Activated naive CD4-positive, alpha-beta T cell treated with anti-CD3 and anti-CD28 coated beads, Interleukin-2, amount 50 U/mL, for 72 hours (primary cell): ENCODE results near the gene TOMM6. TPM values are rescaled to one million over a fixed set of nuclear protein-coding genes. Genes with fewer than 3 reads are reported as not detected.
A peak's percentile ranks its signal among the peaks of the same experiment; 100 is the strongest.
"Not testable (repeated sequence)": the region's sequence is repeated elsewhere in the genome, so short reads cannot be mapped to it uniquely, and the experiment has no call there.

Experiments used
- ATAC-seq, 2 donors: fragments of 150-1000 bp; cut with Tn5 transposase; 2 replicates each; pipeline ENCODE4 v1.10.0; 2021; ENCODE audit warnings: mild to moderate bottlenecking in 2 of 2, moderate library complexity in 2 of 2
- DNase-seq, 2 donors: peaks; one replicate each; pipeline ENCODE4 v3.0.0; 2021 to 2022; ENCODE audit warnings: low spot score in 2 of 2
- H3K27ac Mint-ChIP-seq, 2 donors: one replicate each; pipeline ENCODE4 v1.8.0; 2022; ENCODE audit warnings: mild to moderate bottlenecking in 2 of 2, mixed read lengths in 2 of 2
- H3K36me3 Mint-ChIP-seq, 2 donors: one replicate each; pipeline ENCODE4 v1.8.0; 2022; ENCODE audit warnings: mixed read lengths in 2 of 2
- H3K9me3 Mint-ChIP-seq, 2 donors: one replicate each; pipeline ENCODE4 v1.8.0; 2022; ENCODE audit warnings: mixed read lengths in 2 of 2
- total RNA-seq, 2 donors: library from RNA; stranded (reverse); gene quantifications; one replicate each; pipeline ENCODE4 v1.2.3, GENCODE V29; 2022

The TOMM6 gene
- total RNA-seq, 2 donors from 2014 or later, result 182 to 301 TPM

GRCh38 chr6:41757931-41758640, 29.4 kb upstream of the TOMM6 start:
- ATAC-seq (no peak), DNase-seq (no peak)
- Mint-ChIP-seq H3K27ac (no peak overlapping the region), H3K9me3 (no peaks in the 10 kb centered on the region), H3K36me3 (no peaks in the 10 kb centered on the region)

GRCh38 chr6:41758641-41759035, 28.9 kb upstream of the TOMM6 start:
- ATAC-seq (no peak), DNase-seq (no peak)
- no peaks in the 10 kb centered on the region for H3K9me3 Mint-ChIP-seq
- no peaks in the 10 kb centered on the region for H3K36me3 Mint-ChIP-seq
- no peak overlapping the region for H3K27ac Mint-ChIP-seq

GRCh38 chr6:41759106-41759904, 28.2 kb upstream of the TOMM6 start:
- ATAC-seq (no peak), DNase-seq (no peak)
- H3K36me3 Mint-ChIP-seq, result no peaks in the 10 kb centered on the region
- H3K9me3 Mint-ChIP-seq, result no peaks in the 10 kb centered on the region
- H3K27ac Mint-ChIP-seq, result peak overlapping the region in 1 of 2 donors; percentile 68

DNA sequence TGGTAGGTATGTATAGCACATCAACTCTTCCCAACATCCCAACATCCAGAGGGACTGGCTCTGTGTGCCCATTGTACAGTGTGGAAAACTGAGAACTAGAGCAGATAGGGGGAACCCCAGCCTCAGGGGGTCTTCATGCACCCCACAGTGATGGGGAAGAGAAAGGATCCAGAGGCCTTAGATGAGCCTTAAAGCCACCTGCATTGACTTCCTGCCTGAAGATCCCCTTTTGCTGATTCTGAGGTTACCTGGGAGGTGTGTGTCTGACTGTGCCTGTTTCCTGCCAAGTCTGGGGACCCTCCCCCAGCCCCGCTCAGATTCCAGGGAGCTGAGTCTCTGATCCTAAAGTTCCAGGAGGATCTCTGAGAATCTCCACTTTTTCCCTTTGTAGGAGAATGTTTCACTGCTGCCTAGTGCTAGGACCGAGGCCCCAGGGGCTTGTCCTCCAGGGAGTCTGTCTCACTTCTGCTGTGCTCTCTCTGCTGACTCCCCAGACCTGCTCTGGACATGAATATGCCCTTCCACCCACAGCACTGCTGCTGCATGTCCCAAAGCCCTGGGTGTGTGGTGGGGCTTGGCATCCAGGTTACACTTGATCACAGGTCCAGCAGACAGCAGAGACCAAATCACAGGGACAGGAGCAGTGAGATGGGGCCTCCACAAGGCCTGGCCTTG, 27.5 kb upstream of the TOMM6 start:
- H3K27ac Mint-ChIP-seq, result no peak overlapping the region
- H3K36me3 Mint-ChIP-seq, result no peaks in the 10 kb centered on the region
- ATAC-seq, result no peak
- DNase-seq, result no peak
- H3K9me3 Mint-ChIP-seq, result no peaks in the 10 kb centered on the region

- no peaks in the 10 kb centered on the region for H3K36me3 Mint-ChIP-seq
- ATAC-seq (no peak), DNase-seq (no peak)
- no peaks in the 10 kb centered on the region for H3K9me3 Mint-ChIP-seq
- H3K27ac Mint-ChIP-seq, result peak overlapping the region in 1 of 2 donors; percentile 7
Observed at GRCh38 chr6:41763470-41763869, 24.0 kb upstream of the TOMM6 start.

- H3K9me3 Mint-ChIP-seq, ATAC-seq, DNase-seq, H3K36me3 Mint-ChIP-seq: not testable (repeated sequence)
- H3K27ac Mint-ChIP-seq, result peak overlapping the region in 1 of 2 donors; percentile 46
Observed at GRCh38 chr6:41766043-41766664, 21.3 kb upstream of the TOMM6 start.

- H3K27ac Mint-ChIP-seq, result no peak overlapping the region
- DNase-seq (no peak), ATAC-seq (no peak)
- H3K36me3 Mint-ChIP-seq, result no peaks in the 10 kb centered on the region
- H3K9me3 Mint-ChIP-seq, result no peaks in the 10 kb centered on the region
Observed at GRCh38 chr6:41767112-41767833, 20.2 kb upstream of the TOMM6 start.

DNA sequence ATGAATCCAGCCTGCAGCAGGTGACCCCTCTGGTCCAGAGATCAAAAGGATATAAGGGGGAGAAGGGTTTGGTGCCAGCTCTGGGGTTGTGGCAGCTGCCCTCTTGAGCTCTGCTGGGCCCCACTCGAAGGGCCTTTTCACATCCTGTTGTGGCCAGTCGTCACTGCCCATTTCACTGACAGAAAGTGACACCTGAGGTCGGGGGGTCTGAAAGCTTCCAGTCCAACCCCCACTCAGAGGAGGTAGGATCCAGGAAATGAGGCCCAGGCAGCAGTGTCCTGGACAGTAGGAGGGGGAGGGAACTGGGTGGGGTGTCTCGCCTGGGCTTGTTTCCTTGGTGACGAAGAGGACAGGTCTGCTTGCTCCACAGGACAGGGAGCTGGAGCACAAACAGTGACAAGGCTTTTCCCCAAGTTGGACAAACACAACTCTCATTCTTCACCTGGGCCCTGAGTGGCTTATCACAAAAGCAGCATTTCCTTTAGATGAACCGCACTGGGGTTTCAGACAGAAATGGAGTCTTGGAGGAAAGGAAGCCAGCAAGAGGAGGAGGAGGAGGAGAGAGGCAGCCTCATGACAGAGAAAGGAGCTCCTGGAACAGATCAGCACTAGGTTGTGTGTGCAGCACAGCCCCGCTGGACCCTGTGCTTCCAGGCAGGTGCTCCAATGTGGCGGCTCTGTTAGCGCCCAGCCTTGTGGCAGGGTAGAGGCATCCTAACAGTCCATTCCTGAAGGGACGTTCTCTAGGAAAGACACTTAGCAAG, 18.8 kb upstream of the TOMM6 start:
- H3K9me3 Mint-ChIP-seq, result no peaks in the 10 kb centered on the region
- peak overlapping the region; percentile 61 to 74 for H3K27ac Mint-ChIP-seq
- DNase-seq (no peak), ATAC-seq (peak; percentile 28 to 48)
- H3K36me3 Mint-ChIP-seq, result no peaks in the 10 kb centered on the region

DNA sequence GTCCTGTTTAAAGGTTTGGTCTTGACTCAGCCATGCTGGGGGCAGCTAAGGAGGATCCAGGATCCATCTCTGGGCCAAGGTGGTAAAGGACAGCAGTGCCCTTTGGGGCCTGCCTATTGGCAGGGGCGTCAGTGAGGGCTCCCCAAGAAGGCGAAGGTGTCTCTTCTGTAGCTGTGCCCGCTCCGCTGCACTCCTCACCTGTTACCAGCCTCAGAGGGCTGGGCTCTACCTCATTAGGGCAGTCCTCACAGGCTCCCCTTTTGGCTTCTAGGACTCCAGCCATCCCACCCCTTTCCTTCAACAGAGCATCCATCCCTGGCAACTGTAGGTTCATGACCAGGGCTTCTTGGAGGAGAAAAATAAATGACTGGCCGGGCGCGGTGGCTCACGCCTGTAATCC, 18.1 kb upstream of the TOMM6 start:
- DNase-seq (no peak), ATAC-seq (no peak)
- peak overlapping the region; percentile 44 to 61 for H3K27ac Mint-ChIP-seq
- no peaks in the 10 kb centered on the region for H3K36me3 Mint-ChIP-seq
- no peaks in the 10 kb centered on the region for H3K9me3 Mint-ChIP-seq

DNA sequence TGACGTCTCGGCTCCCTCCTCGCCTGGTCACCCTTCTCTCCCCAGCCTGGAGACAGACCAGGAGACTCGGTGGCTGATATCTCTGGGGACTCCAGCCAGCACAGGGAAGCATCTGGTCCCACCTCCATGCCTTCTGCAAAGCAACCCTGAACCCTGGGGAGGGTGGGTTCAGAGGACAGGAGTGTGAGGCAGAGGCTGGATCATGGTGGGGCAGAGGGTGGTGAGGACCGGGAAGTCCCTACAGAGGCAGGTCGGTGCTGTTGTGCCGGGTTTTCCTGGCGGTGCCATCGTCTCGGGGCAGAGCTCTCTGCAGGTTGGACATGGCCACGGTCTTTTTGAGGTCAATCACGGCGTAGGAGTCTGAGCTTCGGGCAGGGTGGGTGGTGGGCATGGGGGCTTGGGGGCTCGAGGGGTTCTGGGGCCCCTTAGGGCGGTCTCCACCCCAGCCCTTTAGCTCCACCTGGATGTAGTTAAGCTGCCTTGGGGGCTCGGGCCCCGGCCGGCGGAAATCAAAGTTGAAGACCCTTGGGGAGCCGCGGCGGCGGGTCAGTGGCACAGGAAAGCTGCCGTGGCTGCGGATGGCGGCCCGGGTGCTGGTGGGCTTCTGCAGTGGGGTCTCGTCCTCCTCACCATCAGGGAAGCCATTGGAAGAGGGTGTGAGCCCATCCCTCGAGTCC, 17.0 kb upstream of the TOMM6 start:
- Mint-ChIP-seq H3K36me3 (no peaks in the 10 kb centered on the region), H3K27ac (no peak overlapping the region), H3K9me3 (no peaks in the 10 kb centered on the region)
- ATAC-seq (no peak), DNase-seq (no peak)

DNA sequence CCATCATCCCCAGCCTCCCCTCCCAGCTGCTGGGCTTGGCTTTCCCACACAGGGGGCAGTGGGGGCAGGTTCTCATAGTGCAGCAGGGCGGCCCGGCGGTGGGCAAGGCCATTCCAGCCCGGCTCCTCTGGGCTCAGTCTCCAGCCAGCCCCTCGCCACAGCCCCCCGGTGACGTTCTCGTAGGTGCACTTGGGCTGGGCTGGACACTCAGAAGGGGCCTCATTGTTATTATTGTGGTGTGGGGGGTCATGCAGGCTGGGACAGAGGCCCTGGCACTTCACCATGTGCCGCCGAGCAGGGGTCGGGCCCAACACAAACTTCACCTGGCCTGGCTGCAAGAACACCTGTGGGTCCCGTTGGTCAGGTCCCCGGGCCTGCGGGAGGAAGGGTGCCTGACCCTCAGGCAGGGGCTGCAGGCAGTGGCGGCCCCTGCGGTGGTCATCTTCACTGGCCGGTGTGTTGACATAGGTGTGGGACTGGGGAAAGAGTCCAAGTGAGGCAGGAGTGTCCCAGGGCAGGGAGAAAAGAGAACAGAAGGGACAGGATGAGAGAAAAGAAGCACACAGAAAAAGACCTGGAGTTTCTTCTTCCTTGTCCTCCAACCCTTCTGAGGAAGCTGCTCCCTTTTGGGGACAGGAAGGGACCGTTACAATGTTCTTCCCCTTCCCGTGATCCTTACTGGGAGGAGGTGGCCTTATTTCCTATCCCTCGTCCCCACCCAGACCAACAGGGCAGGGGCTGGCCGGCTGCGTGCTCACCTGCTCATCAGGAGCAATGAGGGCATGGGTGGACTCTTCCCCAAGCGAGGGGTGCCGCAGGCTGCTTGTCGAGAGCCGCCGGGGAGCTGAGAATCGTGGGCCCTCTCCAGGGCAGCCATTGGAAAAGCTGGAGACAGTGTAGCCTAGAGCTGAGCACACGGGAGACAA, 16.2 kb upstream of the TOMM6 start:
- H3K9me3 Mint-ChIP-seq, result no peaks in the 10 kb centered on the region
- no peak for ATAC-seq
- no peak overlapping the region for H3K27ac Mint-ChIP-seq
- no peaks in the 10 kb centered on the region for H3K36me3 Mint-ChIP-seq
- no peak for DNase-seq

DNA sequence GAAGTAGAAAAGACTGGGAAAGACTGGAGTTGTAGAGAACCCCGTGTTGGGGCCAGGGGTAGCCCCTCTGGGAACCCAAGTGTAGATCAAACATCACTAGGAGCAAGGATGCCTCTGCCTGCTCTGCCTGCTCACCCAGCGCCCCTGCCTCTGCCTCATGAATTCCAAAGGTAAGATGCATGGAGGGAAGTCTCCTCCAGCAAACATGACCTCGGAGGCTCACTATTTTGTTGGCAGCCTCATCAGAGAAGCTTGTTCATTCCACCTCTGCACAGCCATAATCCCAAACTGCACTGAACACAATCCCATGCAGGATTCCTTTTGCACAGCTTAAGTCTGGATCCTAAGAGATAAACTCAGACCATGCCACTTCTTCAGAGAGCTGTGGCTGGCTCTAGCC, 12.7 kb upstream of the TOMM6 start:
- ATAC-seq, result no peak
- no peak for DNase-seq
- H3K9me3 Mint-ChIP-seq, result no peaks in the 10 kb centered on the region
- no peak overlapping the region for H3K27ac Mint-ChIP-seq
- H3K36me3 Mint-ChIP-seq, result no peaks in the 10 kb centered on the region

GRCh38 chr6:41775293-41775882, 12.1 kb upstream of the TOMM6 start:
- H3K36me3 Mint-ChIP-seq, result no peaks in the 10 kb centered on the region
- no peak for ATAC-seq

GRCh38 chr6:41777551-41778285, 9.8 kb upstream of the TOMM6 start:
- ATAC-seq, result no peak
- Mint-ChIP-seq H3K9me3 (no peaks in the 10 kb centered on the region), H3K27ac (no peak overlapping the region), H3K36me3 (no peaks in the 10 kb centered on the region)
- DNase-seq, result no peak

More at GRCh38 chr6:41775293-41775882, 12.1 kb upstream of the TOMM6 start:
- DNase-seq, result no peak
- no peak overlapping the region for H3K27ac Mint-ChIP-seq
- H3K9me3 Mint-ChIP-seq, result no peaks in the 10 kb centered on the region
